Effector CD4-positive, alpha-beta T cell (primary cell): Measurements from ENCODE around the gene MRPL36.
"Not testable (repeated sequence)": the region's sequence is repeated elsewhere in the genome, so short reads cannot be mapped to it uniquely, and the experiment has no call there.

Experiments
- DNase-seq: peaks from one replicate; pipeline ENCODE4 v3.0.0-alpha.2; 2020

Gene MRPL36

GRCh38 chr5:1795506-1795905, 4.1 kb downstream of the MRPL36 start:
- no peak for DNase-seq

DNA sequence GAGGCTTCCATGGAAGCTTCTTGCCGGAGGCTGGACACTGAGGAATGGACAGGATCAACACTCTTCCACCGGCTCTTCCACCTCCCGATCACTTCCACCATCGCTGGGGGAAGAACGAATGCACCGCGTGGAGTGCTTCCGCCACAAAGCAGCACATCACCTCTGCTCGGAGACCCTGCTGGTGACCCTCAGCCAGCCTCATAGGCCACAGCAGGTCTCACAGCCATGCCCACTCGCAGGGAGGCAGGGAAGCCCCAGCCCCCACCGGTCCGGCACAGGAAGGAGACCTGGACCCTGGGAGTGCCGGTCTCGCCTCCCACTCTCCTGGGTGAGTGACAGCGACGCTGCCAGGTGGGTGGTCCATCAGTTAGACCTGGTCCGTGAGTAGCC, 4.7 kb downstream of the MRPL36 start:
- no peak for DNase-seq

GRCh38 chr5:1793966-1794900, 5.4 kb downstream of the MRPL36 start:
- no peak for DNase-seq

- DNase-seq: no peak
Measured at GRCh38 chr5:1793301-1793740, 6.3 kb downstream of the MRPL36 start.

- peak; percentile 60 for DNase-seq
Measured at GRCh38 chr5:1792842-1793266, 6.8 kb downstream of the MRPL36 start.

GRCh38 chr5:1791176-1791575, 8.5 kb downstream of the MRPL36 start:
- no peak for DNase-seq

GRCh38 chr5:1789834-1790471, 9.7 kb downstream of the MRPL36 start:
- DNase-seq: no peak

DNA sequence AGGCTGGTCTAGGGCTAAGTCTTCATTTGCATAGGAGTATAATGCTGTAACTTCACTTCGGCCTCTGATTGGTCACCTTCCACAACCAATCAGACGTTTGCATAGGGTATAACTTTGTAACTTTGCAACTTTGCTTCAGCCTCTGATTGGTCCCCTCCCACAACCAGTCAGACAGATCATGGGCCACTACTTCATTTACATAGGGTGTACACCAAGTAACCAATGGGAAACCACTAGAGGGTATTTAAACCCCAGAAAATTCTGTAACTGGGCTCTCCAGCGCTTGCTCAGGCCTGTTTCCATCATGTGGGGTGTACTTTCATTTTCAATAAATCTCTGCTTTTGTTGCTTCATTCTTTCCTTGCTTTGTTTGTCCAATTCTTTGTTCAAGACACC, 10.2 kb downstream of the MRPL36 start:
- not testable (repeated sequence) for DNase-seq

DNA sequence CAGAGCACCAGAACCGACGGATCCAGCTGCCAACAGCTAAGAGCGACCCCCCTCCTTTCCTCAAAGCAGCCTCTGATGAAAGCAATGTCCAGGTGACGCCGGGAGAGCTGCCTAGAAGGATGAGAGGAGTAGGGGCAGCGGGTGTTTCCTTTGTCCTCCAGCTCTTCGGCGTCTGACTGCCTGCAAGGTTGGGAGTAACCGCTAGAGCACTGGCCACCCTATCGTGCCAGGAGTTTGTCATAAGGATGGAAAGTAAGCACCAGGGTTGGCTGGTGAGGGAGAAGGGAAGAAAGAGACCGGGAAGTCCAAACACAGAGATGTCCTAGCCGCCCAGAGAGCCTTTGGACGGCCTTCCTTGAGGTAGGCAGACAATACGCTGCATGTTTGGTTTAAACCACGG, 10.8 kb downstream of the MRPL36 start:
- no peak for DNase-seq

DNA sequence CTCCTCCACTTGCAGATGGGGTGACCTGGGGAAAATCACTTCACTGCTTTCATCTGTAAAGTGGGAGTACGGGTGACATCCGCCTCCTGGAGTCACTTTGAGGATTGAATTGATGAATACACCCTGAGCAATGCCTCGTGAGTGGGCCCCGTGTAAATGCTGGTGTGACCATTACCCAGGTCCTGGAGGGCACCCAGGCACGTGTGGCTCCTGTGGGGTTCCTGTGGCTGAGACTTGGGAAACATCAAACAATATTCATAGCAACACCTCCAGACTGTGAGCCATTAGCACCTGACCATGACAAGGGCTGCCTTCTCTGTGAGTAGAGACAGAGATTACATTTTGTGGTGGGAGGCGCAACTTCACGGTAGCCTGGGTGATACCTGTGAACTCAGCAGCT, 11.4 kb downstream of the MRPL36 start:
- DNase-seq: no peak

DNA sequence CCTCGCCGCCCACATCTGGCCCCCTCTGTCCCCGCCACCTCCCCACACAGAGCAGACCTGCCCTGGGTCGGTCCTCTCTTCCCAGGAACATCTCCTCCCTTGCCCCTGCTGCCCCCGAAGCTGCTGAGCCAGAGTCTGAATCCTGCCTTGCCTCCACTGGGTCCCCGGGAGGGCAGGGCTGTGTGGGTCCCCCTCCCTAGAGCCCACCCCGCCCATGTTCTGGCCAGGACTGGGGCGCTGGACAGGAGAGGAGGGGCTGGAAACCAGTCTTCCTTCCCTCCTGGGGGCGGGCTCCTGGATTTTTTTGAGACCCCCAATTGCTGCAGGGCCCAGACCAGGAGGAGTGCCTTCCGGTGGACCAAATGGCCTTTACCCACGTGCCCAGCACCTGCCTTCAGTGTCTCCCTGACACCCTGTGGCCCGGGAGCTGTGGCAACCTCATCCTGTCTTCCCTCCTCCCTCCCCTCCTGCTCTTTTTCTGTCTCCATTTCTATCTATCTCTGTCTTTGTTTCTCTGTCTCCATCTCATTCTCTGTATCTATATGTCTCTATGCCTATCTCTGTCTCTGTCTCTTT, 12.1 kb downstream of the MRPL36 start:
- no peak for DNase-seq

- DNase-seq: no peak
Measured at GRCh38 chr5:1786621-1787471, 12.8 kb downstream of the MRPL36 start.

- no peak for DNase-seq
Measured at GRCh38 chr5:1785984-1786383, 13.7 kb downstream of the MRPL36 start.

- DNase-seq: no peak
Measured at GRCh38 chr5:1785062-1785461, 14.6 kb downstream of the MRPL36 start.

DNA sequence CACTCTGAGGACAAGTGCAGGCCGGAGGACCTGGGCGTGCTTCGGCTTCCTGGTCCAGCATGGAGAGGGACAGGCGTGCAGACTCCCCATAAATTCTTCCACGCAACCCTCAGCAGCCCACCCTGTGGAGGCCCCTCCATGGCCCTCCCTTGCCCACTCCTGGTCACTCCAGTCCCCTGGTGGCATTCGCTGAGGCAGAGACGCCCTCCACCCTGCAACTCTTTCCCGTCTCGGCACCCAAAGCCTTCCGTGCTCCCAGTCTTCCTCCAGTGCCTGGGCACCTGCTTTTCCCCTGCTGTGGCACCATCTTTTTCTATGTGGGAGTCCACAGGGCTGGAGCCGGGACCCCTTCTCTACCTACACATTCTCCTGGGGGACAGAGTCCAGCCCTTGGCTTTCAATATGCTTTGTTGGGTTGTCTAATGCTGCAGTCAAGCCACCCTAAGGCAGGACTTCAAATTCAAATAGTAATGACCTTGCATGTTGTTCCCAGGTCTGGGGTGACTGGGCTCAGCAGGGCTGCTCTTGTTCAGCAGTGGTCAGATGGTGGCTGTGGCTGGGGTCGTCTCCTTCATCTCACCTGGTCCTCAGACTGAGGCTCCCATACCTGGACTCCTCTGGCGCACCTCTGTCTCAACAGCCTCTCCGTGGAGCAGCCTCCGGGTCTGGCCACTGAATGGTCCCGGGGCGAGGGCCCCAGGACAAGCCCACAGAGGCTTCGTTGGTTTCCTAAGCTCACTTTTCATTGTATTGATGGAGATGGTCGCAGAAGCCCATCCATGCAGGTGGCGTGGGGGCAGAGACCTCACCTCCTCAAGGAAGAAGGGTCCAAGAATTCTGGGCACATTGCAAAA, 15.2 kb downstream of the MRPL36 start:
- no peak for DNase-seq

GRCh38 chr5:1783216-1783554, 16.5 kb downstream of the MRPL36 start:
- no peak for DNase-seq

- DNase-seq: no peak
Measured at GRCh38 chr5:1782385-1783215, 17.0 kb downstream of the MRPL36 start.

GRCh38 chr5:1781726-1782384, 17.8 kb downstream of the MRPL36 start:
- no peak for DNase-seq

- no peak for DNase-seq
Measured at GRCh38 chr5:1781107-1781506, 18.5 kb downstream of the MRPL36 start.

DNA sequence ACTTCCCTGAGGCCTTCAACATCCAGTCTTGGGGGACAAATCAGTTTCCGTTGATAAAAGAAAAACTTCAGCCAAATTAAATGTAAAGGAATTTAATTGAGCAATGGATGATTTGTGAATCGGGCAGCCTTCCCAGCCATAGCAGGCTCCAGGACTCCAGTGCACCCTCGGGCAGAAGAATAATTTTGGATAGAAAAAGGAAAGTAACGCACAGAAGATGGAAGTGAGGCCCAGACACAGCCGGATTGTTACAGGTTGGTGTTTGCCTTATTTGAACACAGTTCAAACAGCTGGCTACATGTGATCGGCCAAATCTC, 19.1 kb downstream of the MRPL36 start:
- no peak for DNase-seq
